ENCODE measurements around the gene NPL.
A peak's percentile ranks its signal among the peaks of the same experiment; 100 is the strongest.

The NPL gene

GRCh38 chr1:182777386-182777785 is 12.2 kb upstream of the NPL start:
- TF ChIP-seq, protein P1, sequence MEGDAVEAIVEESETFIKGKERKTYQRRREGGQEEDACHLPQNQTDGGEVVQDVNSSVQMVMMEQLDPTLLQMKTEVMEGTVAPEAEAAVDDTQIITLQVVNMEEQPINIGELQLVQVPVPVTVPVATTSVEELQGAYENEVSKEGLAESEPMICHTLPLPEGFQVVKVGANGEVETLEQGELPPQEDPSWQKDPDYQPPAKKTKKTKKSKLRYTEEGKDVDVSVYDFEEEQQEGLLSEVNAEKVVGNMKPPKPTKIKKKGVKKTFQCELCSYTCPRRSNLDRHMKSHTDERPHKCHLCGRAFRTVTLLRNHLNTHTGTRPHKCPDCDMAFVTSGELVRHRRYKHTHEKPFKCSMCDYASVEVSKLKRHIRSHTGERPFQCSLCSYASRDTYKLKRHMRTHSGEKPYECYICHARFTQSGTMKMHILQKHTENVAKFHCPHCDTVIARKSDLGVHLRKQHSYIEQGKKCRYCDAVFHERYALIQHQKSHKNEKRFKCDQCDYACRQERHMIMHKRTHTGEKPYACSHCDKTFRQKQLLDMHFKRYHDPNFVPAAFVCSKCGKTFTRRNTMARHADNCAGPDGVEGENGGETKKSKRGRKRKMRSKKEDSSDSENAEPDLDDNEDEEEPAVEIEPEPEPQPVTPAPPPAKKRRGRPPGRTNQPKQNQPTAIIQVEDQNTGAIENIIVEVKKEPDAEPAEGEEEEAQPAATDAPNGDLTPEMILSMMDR (IDR thresholded peaks at IDR 0.05; ENCODE audit: borderline replicate concordance, control extremely low read depth, extremely low read depth, insufficient read depth, missing control alignments) = no peak
- DNase-seq (ENCODE audit: low spot score) = no peak
- in situ Hi-C loops (cut with MboI; ENCODE audit: low sequenced_read_pairs, unreplicated experiment) = no loop called here

- DNase-seq (ENCODE audit: low spot score) = no peak
- in situ Hi-C loops (cut with MboI; ENCODE audit: low sequenced_read_pairs, unreplicated experiment) = no loop called here
- TF ChIP-seq, protein P1 (IDR thresholded peaks at IDR 0.05; ENCODE audit: borderline replicate concordance, control extremely low read depth, extremely low read depth, insufficient read depth, missing control alignments) = no peak
Observed at GRCh38 chr1:182778862-182779261, 10.7 kb upstream of the NPL start.

DNA sequence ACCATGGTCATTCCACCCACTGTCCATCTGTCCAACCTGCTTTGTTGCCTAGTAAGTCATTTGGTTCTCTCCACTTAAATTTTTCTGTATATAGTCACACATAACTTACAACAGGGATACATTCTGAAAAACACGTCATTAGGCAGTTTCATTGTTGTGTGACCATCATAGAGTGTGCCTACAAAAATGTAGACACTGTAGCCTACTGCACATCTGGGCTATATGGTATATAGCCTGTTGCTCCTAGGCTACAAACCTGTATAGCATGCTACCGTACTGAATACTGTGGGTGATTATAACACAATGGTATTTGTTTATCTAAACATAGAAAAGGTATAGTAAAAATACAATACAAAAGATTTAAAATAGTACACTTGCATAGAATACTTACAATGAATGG is 10.0 kb upstream of the NPL start:
- TF ChIP-seq, protein P1 (IDR thresholded peaks at IDR 0.05; ENCODE audit: borderline replicate concordance, control extremely low read depth, extremely low read depth, insufficient read depth, missing control alignments) = no peak
- in situ Hi-C loops (cut with MboI; ENCODE audit: low sequenced_read_pairs, unreplicated experiment) = no loop called here
- no peak for DNase-seq (ENCODE audit: low spot score)

- TF ChIP-seq, protein P1 (IDR thresholded peaks at IDR 0.05; ENCODE audit: borderline replicate concordance, control extremely low read depth, extremely low read depth, insufficient read depth, missing control alignments) = peak; percentile 88
- peak; percentile 49 for DNase-seq (ENCODE audit: low spot score)
- in situ Hi-C loops (cut with MboI; ENCODE audit: low sequenced_read_pairs, unreplicated experiment) = loop anchor here (10.0 kb wide), 2 partner anchors 337 to 697 kb away; no protein-coding TSS in a partner anchor
Observed at GRCh38 chr1:182781841-182782586, 7.6 kb upstream of the NPL start.

DNA sequence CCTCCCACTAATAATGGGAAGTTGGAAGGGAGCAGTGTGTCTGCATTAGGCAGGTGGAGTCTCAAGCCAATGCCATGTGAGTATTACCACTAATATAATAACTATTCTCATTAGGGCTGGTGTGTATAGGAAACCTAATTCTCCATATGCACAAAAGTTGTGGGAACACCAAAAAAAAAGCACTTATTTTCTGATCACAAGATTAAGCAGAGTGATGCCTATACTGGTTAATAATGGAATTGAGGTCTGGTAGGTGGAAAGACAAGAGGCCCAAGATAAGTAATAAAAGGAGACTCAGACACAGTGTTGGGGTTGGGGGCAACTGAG is 7.0 kb upstream of the NPL start:
- no peak for DNase-seq (ENCODE audit: low spot score)
- TF ChIP-seq, protein P1 (IDR thresholded peaks at IDR 0.05; ENCODE audit: borderline replicate concordance, control extremely low read depth, extremely low read depth, insufficient read depth, missing control alignments) = no peak
- in situ Hi-C loops (cut with MboI; ENCODE audit: low sequenced_read_pairs, unreplicated experiment) = loop anchor here (10.0 kb wide), 2 partner anchors 338 to 698 kb away; no protein-coding TSS in a partner anchor

GRCh38 chr1:182783068-182783467 is 6.5 kb upstream of the NPL start:
- in situ Hi-C loops (cut with MboI; ENCODE audit: low sequenced_read_pairs, unreplicated experiment) = loop anchor here (10.0 kb wide), 2 partner anchors 338 to 698 kb away; no protein-coding TSS in a partner anchor
- no peak for DNase-seq (ENCODE audit: low spot score)
- TF ChIP-seq, protein P1 (IDR thresholded peaks at IDR 0.05; ENCODE audit: borderline replicate concordance, control extremely low read depth, extremely low read depth, insufficient read depth, missing control alignments) = peak; percentile 2

Data from GM13976 (cell line).